Cerebellar cortex (tissue), 1 donor: ENCODE data around the gene KCNMA1.
"Not testable (repeated sequence)": the region's sequence is repeated elsewhere in the genome, so short reads cannot be mapped to it uniquely, and the experiment has no call there.

Experiments
- DNase-seq: peaks from one replicate; pipeline ENCODE4 v3.0.0-alpha.2; 2015; ENCODE audit warnings: low spot score

Gene KCNMA1

GRCh38 chr10:77368006-77368405, 269.6 kb downstream of the KCNMA1 start:
- DNase-seq: no peak

DNA sequence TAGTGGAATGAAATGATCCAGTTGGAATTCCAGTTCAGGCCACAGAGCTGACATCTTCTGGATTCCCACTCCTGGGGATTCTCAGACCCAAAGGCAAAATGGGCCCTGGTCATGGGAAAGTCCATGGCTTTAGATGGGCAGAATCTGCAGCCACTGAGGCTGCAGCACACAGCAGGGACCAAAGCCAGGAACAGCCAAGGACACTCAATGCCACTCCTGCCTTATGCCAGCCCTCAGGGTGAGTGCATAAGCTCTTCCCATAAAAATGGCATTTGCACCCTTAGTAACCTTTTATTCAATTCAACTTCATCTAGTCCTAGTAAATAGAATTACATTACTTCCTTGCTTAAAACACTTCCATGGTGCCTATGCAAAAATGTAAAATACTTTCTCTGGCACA, 274.4 kb downstream of the KCNMA1 start:
- DNase-seq: no peak

DNA sequence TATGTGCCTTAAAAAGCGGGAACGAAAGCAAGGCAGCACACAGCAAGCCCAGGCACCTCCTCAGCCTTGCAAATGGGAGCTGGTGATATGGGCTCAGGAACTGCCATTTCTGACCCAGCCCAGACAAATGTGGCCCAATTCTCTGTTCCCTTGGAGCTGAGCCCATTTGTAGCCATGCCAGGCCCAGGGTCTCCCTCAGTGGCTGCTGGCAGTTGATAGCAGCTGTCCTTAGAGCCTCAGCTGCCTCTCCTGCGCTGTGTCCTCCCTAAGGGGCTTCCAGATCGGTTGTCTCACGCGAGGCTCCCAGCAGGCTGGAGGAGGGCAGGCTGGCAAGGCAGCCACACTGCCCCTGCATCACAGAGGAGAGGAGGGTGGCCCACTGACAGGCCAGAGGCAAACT, 275.8 kb downstream of the KCNMA1 start:
- no peak for DNase-seq

DNA sequence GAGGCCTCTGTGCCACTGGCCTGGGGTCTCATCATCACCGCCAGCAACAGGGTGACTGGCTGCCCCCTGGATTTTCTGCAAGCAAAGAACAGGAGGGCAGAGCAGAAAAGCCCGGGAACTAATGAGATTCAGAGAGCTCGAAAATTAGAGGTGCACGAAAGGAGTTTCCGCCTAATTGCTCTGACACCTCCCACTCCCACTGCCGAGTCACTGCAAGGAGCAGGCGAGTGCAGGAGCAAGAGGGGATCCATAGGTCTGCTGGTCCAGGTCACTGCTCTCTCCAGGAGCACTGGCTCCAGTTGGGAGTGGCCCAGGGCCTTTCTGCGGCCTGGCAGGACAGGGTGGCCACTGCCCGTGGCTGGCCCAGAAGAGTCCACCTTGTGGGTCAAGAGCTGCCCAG, 276.2 kb downstream of the KCNMA1 start:
- DNase-seq: no peak

- no peak for DNase-seq
Measured at GRCh38 chr10:77360835-77361234, 276.8 kb downstream of the KCNMA1 start.

DNA sequence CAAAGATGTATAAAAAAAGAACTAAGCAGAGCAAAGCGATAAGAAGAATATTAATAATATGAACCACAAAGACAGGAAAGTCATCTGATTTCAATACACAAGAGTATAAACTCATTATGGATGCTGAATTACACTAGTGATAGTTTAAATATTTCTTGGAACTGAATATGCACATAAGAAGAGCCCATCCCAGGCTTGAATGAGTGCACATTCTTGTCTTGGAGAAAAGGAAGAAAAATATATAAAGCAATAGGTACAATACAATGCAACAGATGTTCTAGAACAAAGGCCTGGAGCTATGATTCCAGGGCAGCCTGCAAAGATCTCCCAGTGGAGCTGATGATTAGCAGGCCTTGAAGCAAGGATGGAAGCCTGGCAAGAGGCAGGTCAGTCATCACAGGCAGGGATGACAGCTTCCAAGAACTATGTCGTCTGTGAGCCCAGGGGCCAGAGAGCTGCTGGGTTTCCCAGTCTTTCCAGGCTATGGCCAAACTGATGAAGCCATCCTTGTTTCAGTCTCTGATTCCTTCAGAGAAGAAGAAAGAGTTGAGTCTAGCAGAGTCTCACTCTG, 277.6 kb downstream of the KCNMA1 start:
- DNase-seq: no peak

GRCh38 chr10:77359287-77359691, 278.3 kb downstream of the KCNMA1 start:
- no peak for DNase-seq

DNA sequence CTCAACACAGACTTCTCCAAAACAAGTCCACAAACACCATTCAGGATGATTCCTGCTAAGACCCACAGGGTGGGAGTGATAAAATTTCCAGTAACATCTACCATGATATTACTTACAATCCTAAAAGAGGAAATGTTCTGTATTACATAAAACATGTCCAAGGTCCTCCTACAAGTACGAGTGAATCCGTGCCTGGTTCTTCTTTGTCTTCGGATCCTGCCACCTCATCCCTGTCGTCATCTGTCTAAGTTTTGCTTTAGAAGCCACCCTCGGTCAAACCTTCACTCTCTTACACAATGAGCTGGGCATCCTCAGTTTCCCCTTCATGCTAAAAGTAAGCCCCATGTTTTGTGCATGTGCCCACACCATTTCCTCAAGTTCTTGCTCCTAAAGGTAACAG, 279.0 kb downstream of the KCNMA1 start:
- no peak for DNase-seq

DNA sequence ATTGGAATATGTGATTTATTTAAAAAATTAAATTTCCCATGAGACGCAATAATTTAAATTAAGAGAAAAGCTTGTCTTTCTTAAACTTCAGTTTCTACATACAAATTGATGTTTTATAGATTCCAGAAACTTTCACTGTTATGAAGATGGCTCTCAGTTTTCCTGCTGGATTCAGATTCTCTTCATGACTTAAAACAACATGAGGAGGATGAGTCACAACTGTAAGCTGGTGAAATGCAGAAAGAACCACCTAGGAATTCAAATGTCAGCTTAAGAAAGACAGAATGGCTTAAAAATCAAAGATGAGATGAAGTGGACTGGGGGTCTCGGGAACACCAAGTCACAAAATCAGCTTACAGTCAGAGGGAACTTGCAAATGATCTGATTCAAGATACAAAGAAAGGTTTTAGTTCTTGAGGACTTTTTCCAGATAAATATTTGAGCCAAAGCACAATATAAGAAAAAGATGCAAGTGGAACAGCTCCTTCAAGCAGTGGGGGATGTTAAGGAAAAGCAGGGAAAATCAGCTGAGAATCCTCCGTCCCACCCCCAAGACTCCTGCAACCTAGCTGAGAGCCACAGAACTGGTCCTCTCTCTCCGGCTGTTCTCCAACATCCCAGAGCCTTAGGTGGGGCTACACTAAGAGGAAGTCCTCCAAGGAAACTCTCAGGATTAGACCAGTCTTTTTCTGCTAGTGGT, 279.8 kb downstream of the KCNMA1 start:
- no peak for DNase-seq

DNA sequence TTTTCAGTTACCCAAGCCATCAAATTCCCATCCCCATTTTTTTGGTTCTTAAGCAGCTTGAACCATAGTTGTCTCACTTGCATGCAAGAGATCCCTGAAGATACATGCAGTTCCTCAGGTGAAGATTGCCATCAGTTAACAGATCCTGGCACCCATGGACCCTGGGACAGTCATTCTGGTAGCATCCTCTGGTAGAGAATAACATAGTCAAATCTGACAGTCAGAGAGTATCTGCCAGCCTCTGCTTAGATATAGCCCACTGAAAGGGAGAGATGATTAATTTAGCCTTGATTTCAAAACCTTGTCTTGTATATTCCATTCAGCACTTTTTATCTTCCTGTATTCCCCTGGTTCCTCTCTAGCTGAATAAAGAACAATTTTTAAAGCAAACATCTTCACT, 280.4 kb downstream of the KCNMA1 start:
- no peak for DNase-seq

GRCh38 chr10:77355844-77356243, 281.8 kb downstream of the KCNMA1 start:
- no peak for DNase-seq

DNA sequence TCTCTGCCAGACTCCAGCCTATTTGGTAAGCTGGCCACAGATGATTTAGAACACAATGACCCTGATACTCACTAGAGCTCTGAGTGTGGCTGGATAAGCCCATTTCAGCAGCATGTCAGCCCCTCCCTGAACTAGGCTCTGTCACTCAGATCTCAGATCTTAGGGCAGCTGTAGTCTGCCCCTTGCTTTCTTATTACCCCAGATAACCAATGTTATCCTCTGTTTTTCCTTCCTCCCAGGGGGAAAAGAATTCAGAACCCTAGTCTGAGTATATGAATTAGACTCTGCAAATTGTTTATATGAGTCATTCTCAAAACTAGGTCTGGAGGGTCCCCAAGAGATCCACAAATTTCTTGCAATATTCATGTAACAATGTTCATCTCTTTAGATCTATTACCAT, 286.2 kb downstream of the KCNMA1 start:
- DNase-seq: no peak

- DNase-seq: no peak
Measured at GRCh38 chr10:77350711-77351119, 286.9 kb downstream of the KCNMA1 start.

DNA sequence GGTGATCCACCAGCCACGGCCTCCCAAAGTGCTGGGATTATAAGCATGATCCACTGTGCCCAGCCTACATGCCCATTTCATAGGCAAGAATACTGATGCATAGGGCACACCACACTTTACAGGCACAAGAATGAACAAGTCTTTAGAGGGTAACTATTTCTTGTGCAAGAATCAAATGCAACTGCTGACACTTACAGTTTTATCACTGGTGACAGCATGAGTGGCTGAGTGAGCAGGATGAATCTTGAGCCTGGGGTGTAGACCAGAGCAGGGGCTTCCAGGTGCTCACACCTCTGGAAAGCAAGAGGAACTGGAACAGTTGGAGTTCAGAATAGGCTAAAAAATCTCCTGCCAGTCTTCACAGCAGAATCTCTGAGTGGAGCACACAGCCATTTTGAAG, 287.5 kb downstream of the KCNMA1 start:
- DNase-seq: no peak

GRCh38 chr10:77349226-77349625, 288.4 kb downstream of the KCNMA1 start:
- no peak for DNase-seq

DNA sequence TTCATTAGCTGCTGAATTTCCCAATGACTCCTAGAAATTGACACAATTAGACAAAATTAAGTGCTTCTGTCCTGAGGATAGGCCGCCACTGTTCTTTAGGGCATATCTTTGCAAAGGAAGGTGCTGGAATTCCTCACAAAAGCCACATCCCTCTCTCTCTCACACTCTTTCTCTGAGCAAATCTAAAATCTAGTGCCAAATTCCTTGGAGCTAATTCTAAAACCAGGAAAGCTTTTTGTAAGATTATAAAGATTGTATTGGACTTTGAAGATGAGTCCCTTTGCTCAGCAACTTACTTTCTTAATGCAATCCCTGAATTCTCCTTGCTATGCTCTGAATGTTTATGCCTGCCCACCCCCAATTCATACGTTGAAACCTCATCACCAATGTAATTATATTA, 288.9 kb downstream of the KCNMA1 start:
- DNase-seq: no peak

GRCh38 chr10:77348082-77348481, 289.5 kb downstream of the KCNMA1 start:
- no peak for DNase-seq

DNA sequence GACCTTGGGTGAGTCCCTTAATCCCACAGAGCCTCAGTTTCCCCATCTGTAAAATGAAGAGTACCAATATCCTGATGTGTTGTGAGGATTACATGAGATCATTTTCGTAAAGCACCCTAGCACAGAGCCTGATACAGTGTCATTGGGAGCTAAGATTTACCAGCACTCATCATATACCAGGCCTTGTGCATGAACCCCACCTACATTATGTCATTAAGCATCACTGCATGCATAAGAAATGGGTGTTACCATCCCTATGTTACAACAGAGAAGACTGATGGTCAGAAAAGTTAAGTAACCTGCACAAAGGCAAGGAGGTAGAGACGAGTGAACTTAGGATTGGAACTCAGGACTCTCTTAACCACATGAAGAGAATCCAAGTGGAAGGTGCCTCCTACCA, 290.6 kb downstream of the KCNMA1 start:
- DNase-seq: no peak

DNA sequence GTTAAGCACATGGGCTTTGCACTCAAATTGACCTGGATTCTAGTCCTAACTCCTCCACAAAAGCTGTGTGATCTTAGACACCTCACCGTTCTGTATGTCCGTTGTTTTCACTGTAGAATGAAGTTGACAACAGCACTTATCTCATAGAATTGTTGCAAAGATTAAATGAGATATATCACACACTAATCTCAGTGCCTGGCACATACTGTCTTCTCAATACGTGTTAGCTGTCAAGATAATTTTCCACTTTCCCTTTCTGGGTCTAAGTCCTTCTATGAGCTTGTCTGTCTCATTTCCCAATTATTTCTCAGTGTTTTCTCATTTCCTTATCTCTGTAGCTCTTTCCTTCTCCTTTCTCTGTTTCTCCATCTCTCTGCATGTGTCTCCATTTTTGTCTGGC, 296.6 kb downstream of the KCNMA1 start:
- DNase-seq: no peak

- not testable (repeated sequence) for DNase-seq
Measured at GRCh38 chr10:77339872-77340271, 297.7 kb downstream of the KCNMA1 start.

DNA sequence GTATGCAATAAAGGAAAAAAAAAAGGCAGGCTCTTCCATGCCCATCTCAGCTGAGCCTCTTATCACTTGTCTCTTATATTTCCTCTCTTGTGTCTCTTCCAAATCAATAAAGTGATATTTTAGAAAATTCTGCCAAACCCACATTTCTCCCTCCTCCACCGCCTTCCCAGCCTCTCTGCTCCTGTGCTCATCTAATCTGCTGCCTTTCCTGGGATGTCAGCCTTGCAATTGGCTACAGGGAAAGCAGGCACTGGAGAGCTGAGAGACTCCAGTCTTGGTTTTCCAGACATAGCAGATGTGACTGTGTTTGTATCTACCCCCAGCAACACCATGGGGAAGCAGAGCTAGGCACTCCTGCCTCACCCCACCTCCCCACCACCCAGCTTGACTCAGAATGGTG, 298.4 kb downstream of the KCNMA1 start:
- no peak for DNase-seq

DNA sequence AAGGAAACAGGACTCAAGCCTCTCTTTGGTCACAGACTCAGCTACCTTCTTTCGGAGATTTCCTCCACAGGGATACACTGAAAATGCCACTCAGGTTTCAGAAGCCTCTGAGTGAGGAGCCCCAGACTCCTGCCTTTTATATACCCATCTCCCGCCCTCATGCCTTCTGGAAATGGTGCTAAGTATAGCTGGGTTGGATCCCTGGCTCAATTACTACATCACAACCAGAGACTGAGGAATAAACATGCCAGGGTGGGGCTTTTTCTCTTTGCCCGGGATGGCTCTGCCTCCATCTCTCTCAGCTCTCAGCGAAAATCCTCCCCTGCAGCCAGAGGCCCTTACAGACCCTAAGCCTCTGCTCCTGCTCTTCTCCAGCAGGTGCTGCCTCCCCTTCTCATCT, 299.5 kb downstream of the KCNMA1 start:
- DNase-seq: no peak

GRCh38 chr10:77334501-77334900, 303.1 kb downstream of the KCNMA1 start:
- no peak for DNase-seq
